Activated CD8-positive, alpha-beta memory T cell treated with anti-CD3 and anti-CD28 coated beads, Interleukin-2, amount 50 U/mL, for 24 hours (primary cell): ENCODE results near the gene GPR158.

Source experiments
- DNase-seq: peaks from one replicate; pipeline ENCODE4 v3.0.0-alpha.2; 2020; ENCODE audit errors: extremely low read depth

GPR158 gene

DNA sequence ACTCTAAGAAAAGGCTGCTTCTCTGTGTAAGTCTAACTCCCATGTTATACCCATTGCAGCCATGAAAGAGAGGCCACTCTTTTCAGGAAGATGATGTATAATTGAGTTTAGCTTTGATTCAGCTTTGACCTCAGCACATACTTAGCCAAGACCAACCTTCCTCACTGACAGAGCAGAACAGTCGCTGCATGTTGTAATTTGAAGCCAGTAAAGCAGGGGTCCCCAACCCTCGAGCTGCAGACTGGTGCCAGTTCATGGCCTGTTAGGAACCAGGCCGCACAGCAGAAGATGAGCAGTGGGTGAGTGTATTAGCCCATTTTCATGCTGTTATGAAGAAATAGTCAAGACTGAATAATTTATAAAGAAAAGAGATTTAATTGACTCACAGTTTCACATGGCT lies 223.9 kb downstream of the GPR158 start:
- no peak for DNase-seq

DNA sequence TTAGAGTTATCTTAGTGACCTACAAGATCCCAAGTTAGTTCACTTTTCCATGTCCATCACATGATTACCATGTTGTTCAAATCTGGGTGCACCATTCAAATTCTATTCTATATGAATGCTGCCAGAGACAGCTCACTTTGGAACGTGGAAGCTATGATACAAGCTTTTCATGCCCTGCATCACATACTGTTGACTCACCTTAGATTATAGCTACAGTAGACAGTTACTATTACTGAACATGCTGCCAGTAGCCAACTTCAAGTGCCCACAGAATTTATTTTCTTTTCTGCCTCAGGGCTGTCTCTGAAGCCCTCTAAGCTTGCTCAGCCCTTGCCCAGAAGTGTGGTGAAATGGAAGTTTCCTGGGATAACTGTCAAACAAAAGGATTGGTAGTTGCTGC lies 231.1 kb downstream of the GPR158 start:
- no peak for DNase-seq

DNA sequence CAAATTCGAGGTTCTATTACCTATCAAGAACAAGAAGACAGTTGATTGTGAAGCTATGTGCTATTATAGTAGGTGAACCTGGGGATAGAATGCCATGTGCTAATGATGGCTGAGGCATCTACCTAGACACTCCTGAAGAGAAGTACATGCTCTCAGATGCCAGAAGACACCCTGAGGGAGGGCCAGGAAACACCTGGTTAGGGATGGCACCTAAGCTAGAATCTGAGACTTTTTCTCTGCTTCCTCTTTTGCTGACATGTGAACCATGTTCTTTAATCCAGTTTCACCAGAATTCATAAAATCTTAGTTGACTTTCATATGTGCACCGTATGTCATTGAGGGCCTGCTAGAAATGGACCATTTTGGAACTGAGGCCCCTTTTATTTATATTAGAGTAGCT lies 242.8 kb downstream of the GPR158 start:
- DNase-seq: no peak

DNA sequence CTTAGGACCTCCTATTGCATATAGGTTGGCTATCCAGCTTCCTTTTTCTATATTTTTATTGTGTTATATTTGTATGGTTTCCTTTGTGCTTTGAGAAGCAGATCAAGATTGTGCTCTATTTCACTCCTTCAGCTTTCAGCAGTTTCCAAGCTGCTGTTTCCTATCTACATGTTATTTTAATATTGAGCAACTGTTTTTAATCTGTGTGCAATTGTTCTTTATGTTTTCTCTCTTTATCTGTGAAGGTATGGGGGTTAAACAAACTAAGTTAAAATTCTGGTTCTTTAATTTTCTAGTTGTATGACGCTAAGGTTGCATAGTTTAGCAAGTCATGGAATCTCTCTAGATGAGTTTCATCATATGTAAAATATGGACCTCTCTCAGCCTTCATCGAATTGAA lies 251.0 kb downstream of the GPR158 start:
- DNase-seq: no peak

DNA sequence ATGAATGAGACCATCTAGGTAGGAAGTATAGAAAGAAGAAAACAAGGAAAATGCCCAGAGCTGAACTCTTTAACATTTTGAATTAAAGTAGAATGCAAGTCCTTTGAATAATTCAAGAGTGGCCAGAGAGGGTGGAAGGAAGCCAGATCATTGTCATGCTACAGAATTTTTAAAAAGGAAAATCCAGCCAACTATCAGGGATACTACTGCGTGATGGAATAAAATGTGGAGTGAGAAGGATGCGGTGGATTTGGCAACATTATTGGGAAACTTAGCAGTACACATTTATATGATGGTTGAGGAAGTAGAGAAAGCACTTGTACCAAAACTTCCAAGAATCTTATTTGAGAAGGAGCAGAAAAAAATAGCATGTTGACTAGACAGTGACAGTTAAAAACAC lies 261.6 kb downstream of the GPR158 start:
- DNase-seq: no peak

DNA sequence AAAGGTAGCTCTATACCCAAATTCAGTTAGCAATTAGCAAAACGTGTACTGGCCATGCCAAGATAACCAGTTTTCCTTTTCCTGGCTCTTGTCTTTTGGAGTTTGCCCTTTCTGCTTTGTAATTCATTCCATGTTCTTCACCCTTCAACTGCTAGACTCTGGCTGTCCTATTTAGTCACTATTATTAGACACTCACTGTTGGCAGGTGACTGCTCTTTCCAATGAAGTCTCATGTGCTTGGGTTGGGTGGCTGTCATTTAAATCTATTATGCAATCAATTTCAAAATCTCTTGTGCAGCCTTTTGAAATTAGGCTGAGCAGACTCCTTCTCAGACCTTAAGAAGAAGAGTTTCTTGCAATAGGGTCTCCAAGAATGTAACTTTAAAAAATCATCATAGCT lies 266.5 kb downstream of the GPR158 start:
- no peak for DNase-seq

DNA sequence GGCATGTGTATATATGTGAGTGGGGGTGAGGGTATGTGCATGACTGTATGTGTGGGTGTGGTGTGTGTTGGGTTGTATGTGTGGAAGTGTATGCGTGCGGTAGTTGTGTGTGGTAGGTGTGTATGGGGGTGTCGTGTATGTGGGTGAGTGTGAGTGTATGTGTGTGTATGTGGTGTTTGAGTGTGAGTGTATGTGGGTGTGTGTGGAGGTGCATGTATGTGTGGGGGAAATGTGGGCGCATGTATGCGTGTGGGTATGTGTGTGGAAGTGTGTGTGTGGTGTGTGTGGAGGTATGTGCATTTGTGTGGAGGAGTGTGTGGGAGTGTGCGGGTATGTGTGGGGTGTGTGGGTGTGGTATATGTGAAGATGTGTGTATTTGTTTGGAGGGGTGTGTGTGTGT lies 269.5 kb downstream of the GPR158 start:
- no peak for DNase-seq

DNA sequence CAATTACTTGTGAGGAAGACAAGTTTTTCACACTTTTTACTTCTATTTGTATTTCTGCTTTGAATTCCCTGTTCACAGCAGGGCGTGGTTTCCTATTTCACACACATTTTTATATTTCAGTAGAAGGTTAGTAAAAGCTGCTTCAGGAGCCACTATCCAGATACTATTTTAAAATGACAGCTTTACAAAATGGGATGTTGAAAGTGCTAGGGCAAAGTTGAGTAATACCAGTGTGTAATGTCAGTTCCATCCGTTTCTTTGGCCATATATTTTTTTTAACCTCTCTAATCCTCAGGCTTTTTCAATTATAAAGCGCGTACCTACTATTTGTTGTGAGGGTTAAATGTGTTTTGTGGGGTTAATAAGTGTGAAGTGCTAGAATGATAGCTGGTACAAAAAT lies 276.6 kb downstream of the GPR158 start:
- no peak for DNase-seq

DNA sequence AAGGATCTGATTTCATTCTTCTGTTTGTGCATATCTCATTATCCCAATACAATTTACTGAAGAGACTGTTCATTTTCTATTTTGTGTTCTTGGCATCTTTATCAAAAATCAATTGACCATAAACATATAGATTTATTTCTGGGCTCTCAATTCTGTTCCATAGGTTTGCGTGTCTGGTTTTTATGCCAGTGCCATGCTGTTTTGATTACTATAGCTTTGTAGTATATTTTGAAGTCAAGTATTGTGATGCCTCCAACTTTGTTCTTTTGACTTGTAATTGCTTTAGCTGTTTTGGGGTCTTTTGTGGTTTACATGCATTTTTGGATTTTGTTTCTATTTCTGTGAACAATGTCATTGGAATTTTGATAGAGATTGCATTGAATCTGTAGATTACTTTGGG lies 278.8 kb downstream of the GPR158 start:
- no peak for DNase-seq

DNA sequence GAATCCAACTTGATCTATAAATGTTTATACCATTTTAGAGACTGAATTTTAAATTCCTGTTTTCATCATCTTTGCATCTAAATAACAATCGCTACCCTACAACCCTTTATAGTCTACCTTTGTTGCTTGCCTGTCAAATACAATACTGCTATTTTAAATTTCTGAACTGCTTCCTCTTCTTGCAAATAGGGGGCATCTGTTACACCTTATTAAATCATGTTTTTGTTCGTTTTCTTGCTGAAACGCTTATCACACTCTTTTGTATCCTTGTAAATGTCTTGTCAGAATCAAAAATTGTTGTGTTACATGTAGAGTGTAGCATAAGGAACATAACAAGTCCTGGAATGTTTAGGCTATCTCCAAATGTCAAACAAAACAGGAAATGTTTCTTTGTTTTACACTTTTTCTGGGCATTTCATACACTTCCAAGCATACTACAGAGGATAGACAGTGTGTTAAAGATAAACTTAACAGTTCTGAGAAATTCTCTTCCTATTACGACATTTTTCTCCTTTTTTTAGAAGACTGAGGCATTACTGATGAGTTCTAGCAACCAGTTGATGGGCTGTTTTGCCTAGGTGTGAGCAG lies 281.3 kb downstream of the GPR158 start:
- DNase-seq: no peak

DNA sequence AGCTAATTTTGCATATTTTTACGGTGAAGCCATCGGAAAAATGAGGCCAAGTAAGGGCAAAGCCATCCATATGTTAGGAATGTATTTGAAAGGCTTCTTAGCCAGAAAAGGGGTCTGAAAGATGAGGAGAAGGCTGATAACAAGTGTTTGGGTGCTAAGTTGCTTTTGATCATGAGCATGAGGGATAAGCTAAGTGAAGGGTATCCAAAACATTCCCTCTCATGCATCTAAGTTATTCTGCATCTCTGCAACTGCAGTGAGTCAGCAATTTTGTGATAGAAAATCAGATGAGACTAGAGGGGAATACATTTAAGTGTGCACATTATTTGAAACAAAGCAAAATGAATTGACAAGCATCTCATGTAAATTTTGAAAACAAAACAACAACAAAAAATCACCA lies 282.8 kb downstream of the GPR158 start:
- no peak for DNase-seq

DNA sequence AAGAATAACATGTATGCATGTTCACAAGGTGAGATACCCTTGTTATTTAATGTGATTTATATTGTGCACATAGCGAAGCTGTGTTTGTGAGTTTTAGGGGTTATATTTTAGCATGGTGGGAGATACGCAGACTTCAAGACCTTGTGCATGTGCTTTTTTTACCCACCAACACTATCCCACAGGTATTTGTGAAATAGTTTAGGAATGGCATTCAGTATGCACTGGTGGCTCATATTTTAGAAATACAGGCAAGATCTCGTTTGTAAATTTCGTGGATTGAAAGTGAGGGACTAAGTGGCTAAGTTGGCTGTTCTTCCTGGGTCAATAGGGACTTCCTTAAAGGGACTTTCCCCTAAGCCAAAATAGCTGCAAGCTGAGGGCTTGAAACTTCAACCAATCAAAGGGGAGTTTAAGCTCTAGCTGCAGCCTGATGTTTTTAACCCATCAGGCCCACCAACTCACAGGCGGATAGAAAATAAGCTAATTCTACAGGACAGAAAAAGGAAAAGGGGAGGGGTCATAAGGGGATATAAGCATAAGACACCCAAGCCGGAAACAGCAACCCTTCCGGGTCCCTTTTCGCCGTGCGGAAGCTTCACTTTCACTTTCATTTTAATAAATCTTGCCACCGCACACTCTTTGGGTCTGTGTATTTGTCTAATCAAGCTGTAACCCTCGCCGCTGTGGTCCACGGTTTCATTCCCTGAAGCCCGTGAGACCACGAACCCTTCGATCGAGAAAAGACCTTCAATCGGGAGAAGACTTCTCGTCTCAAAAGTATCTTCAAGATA lies 291.0 kb downstream of the GPR158 start:
- no peak for DNase-seq

DNA sequence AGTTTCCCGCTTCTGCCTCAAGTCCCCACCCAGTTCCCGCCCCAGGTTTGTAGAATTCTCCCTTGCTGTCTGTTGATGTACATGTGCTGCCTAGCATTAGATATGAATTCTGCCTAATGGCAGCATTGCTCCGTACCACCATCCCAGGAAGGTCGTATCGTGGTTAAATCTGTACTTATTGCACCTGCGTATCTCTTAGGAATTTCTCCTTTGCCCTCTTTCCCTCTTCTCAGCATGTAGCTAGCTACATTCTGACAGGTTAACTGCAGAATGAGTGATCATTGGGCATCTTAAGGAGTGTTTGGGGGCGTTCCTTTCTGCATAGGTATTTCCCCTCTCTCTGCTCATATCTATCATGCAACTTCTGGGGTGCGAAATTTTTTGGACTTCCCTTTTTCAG lies 293.1 kb downstream of the GPR158 start:
- no peak for DNase-seq

DNA sequence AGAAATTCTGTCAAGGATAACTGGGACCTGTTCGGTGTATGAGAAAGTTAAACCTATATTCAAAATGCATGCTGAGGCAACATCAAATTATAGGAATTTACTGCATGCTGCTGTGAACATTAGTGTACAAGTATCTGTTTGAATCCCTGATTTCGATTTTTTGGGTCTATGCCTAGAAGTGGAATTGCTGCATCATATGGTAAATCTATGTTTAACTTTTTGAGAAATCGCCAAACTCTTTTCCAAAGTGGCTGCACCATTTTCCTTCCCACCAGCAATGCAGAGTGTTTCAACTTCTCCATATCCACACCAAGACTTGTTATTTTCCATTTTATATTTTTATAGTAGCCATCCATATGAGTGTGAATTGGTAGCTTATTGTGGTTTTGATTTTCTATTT lies 306.7 kb downstream of the GPR158 start:
- DNase-seq: no peak

DNA sequence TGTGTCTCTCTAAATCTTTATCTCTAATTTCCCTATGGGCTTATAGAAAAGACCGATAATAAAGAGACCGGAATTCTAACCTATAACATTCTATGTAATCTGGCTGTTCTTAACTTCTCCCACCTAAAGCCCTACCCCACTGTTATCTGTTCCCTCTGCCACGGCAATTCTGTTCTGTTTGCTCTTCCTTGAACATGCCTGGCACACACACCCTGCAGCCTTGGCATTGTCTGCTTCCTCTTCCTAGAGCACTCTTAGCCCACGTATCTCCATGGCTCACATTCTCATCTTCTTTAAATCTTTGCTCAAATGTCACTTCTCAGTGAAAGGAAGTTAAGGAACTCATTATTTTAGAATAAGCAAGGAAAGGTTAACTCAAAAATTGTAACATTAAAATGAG lies 309.2 kb downstream of the GPR158 start:
- DNase-seq: no peak

DNA sequence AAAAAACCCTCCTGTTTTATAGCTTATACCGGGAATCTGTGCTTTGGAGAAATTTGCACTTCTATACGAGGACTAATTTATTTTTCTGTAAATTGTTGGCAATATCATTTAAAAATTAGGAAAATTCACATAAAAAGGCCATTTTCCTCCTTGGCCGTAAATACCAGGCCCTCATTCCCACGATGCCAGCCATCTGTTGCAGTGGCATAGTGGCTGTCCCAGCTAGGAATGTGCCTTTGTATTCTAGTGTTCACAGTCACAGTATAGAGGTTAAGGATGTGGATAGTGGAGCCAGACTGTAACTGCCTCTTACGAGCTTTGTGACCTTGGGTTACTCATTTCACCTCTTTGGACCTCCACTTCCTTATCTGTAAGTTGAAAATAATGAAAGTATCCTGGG lies 312.5 kb downstream of the GPR158 start:
- no peak for DNase-seq

DNA sequence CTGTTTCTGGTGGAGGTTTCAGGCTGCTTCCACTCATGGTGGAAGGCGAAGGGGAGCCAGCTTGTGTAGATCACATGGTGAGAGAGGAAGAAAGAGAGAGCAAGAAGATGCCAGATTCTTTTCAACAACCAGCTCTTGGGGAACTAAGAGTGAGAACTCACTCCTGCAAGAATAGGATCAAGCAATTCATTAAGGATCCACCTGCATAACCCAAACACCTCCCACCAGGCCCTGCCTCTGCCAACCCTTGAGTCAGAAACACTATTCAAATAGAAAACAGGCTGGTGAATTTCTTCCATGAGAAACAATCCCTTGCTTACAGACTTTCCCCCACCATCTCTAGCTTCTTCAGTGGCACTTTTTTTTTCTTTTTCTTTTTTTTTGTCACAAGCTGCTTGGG lies 317.2 kb downstream of the GPR158 start:
- no peak for DNase-seq

DNA sequence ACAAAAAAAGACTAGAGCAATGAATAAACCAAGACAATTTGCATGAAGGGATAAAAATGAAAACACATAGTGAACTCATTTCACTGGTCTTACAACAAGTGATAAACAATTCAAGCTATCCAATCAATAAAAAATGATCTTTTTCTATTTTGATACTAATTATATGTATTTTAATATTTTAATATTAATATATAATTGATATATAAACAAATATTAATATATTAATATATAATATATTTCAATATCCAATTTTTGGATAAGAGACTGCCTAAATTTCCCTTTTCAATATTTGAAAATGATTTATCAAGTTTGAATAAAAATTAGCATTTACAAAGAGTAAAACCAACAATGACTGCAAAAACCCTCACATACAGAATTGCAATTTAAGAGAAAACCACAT lies 317.9 kb downstream of the GPR158 start:
- no peak for DNase-seq

DNA sequence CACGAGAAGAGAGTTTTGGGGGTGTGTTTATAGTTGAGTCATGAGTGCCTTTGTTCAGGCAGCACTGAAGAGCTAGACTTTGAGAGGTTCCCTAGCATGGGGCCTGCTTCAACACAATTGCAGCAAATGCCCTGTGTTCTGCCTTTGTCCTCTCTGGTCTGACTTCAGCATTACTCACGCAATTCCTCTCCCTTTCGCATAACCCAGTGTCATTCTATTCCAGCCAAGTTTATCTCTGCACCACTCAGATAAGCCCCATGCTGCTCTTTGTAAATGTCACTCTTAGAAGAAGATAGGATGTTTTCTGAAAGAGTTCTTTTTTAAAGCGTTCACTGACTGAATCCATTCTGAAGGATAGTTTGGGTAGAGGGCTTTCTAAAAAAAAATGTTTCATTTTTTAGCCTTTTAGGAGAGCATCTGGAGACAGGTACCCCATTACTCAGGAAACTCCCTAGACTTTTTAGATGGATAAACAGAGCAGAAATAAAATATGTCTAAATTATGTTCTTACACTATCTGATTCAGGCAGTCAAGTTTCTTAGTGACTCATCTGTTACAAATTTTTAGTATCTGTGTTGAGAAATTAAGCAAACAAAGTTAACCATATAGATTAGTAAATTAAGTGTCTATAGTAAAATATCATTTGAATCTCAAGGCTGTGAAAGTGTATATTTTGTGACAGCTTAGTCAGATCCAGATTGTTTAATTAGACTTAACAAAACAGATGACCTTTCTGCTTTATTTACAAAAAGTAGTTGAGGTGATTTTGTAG lies 318.5 kb downstream of the GPR158 start:
- no peak for DNase-seq

DNA sequence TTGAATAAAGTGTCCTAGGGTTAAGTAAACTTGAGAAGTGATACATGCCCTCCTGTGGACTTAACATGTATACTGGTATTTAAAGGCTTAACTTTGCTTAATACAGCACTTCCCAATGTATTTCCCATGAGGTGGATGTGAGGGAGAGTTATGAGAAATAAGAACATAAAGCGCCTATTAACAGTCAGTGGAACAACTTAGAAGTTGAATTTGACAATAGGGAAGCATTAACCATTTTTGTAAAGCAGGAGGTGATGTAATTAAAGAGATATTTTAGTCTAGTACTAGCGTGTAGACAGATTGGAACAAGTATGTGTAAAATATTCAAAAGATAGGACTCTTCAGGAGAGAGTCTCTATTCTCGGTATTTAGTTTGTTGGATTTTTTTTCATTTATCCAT lies 322.4 kb downstream of the GPR158 start:
- no peak for DNase-seq

DNA sequence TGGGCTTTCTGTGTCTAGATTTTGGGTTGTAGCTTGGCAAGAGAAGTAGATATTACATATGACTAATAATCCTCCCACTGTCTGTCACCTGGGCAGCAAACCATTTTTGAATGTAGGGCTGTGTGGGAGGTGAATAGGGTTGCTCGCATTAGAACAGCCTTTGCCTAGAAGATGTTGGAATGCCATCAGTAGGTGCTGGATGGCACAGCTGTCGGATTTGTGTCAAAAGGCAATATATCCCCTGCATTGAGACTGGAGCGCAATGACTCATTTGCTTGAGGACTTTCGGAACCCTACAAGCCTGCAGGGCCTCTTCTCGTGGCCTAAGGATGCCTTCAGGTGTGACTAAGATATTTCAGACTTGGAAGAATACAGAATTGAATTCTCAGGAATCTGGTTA lies 323.8 kb downstream of the GPR158 start:
- no peak for DNase-seq

DNA sequence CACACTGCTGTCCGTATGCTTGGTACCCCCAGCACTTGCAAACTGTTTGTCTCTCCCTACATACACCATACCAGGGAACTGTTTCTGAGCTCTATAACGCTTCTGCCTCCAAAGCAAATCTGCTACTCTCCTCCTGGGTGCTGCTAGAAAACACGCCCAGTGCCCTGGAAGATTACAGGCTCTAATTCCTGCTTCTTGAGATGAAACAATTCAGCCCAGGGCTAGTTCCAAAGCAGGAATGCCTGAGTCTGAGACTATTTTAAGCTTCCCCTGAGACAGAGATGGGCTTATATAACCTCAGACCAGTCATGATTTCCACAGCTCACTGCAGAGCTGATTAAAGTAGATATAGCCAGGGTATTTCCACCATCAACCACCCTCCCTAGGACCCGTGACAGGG lies 327.1 kb downstream of the GPR158 start:
- DNase-seq: no peak

DNA sequence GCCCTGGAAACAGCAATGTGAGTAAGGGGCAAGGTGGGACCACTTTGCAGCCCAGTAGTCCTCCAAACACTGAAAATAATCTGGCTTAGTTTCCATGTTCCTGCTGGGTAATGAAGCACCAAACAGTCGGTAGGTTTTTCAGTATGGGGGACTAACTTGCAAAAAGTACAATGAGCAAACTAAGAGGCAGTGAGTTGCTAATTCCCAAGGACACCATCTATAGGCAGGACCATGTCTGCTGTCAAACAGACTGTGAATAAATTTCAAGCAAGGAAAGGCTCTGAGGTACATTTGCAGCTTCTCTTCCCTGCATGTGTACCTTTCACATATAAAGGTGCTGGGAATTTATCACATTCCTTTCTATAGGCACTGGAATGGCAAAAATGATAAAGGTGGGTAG lies 327.7 kb downstream of the GPR158 start:
- DNase-seq: no peak
